DND-41 (cell line): Measurements from ENCODE around the gene ARHGAP30.

Experiments used
- ATAC-seq: fragments of 200-7000 bp; cut with Tn5 transposase; 3 replicates; pipeline ENCODE4 v1.9.1; 2021; ENCODE audit warnings: low read depth; ENCODE audit not compliant: insufficient read depth
- DNase-seq: peaks from one replicate; pipeline ENCODE4 v3.0.0-alpha.2; 2020
- H2AFZ ChIP-seq: 2 replicates; pipeline ENCODE4 v1.6.0; 2012; ENCODE audit warnings: low read depth, low read length
- H3K27ac ChIP-seq: 2 replicates; pipeline ENCODE4 v1.5.1; 2012; ENCODE audit warnings: low read length, inconsistent platforms
- H3K27me3 ChIP-seq: fragments of 200-600 bp; sonication (generic); 2 replicates; pipeline ENCODE4 v1.6.0; 2012; ENCODE audit warnings: low read length, mild to moderate bottlenecking, inconsistent platforms; ENCODE audit not compliant: insufficient read depth, poor library complexity
- H3K36me3 ChIP-seq: 2 replicates; pipeline ENCODE4 v1.5.1; 2012; ENCODE audit warnings: low read length, inconsistent platforms; ENCODE audit not compliant: insufficient read depth
- H3K4me1 ChIP-seq: 2 replicates; pipeline ENCODE4 v1.5.1; 2012; ENCODE audit warnings: mild to moderate bottlenecking, low read length; ENCODE audit not compliant: insufficient read depth
- H3K4me2 ChIP-seq: 2 replicates; pipeline ENCODE4 v1.6.0; 2012; ENCODE audit warnings: mild to moderate bottlenecking, moderate library complexity, low read length, inconsistent platforms; ENCODE audit not compliant: insufficient read depth
- H3K4me3 ChIP-seq, 2 experiments: fragments of 200-600 bp in 1 of 2; shearing (Covaris generic) in 1 of 2; 2 replicates each; pipeline ENCODE4 v1.5.1; 2012 to 2016; ENCODE audit warnings: inconsistent platforms in 2 of 2, low read length in 2 of 2, mild to moderate bottlenecking in 2 of 2, low read depth in 1 of 2, moderate library complexity in 1 of 2
- H3K79me2 ChIP-seq: 2 replicates; pipeline ENCODE4 v1.6.0; 2012; ENCODE audit warnings: low read length, inconsistent platforms; ENCODE audit not compliant: insufficient read depth
- H3K9ac ChIP-seq: 2 replicates; pipeline ENCODE4 v1.6.0; 2012; ENCODE audit warnings: low read depth, mild to moderate bottlenecking, inconsistent platforms, low read length, moderate library complexity
- H3K9me3 ChIP-seq: 2 replicates; pipeline ENCODE4 v1.5.1; 2012; ENCODE audit warnings: low read length, moderate library complexity, mild to moderate bottlenecking, inconsistent platforms; ENCODE audit not compliant: insufficient read depth, severe bottlenecking
- H4K20me1 ChIP-seq: 2 replicates; pipeline ENCODE4 v1.6.0; 2012; ENCODE audit warnings: low read length; ENCODE audit not compliant: insufficient read depth
- EZH2 ChIP-seq: IDR thresholded peaks from 3 replicates; pipeline ENCODE4 v1.6.1; 2012; ENCODE audit warnings: borderline replicate concordance, low read depth, mild to moderate bottlenecking, moderate library complexity, low read length, inconsistent platforms; ENCODE audit not compliant: severe bottlenecking
- TF ChIP-seq, protein P1 (sequence below): IDR thresholded peaks from 2 replicates; pipeline ENCODE4 v1.5.1; 2012; ENCODE audit warnings: borderline replicate concordance, low read length, moderate library complexity, mild to moderate bottlenecking; ENCODE audit not compliant: poor library complexity, severe bottlenecking; ENCODE audit errors: extremely low read depth

Gene ARHGAP30

DNA sequence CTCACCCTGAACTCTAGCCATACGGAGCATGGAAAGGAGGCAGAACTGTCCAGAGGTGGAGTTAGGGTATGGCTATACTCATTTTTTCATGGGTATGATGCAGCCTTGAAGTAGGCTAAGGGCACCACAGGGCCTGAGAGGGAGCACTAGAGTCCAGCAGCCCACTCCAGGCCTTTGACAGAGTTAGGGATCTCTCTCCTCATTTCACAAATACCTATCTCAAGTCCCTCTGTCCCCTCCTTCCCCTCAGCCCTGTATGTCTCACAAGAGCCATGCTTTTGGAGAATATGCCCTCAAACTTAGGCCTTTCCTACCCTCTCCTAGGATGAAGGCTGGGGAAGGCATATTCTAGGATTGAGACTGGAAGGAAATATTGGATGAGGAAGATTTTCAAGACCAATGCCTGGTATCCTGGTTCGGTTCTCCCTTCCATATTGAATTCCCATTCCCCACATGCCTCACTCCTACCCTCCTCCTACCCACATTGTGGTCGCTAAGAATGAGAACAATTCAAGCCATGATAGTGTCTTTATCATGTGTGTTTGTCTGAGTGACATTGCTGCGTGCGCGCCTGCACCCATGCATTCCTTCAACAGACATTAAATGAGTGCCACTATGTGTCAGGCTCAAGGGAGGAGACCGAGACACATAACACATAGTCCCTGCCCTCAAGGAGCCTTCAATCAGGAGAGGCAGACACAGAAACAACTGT is 22.3 kb upstream of the ARHGAP30 start:
- no peak overlapping the region for H3K4me3 ChIP-seq
- H3K79me2 ChIP-seq: no peaks in the 10 kb centered on the region
- no peak overlapping the region for H3K4me2 ChIP-seq
- H3K36me3 ChIP-seq: no peaks in the 10 kb centered on the region
- no peaks in the 10 kb centered on the region for H3K27me3 ChIP-seq
- H2AFZ ChIP-seq: no peak overlapping the region
- no peaks in the 10 kb centered on the region for H3K9me3 ChIP-seq
- no peak overlapping the region for H3K9ac ChIP-seq
- no peak for DNase-seq
- H3K4me1 ChIP-seq: peaks cover under 1% of the 10 kb centered on the region; the same call in 1 of the 2 replicates
- H4K20me1 ChIP-seq: no peaks in the 10 kb centered on the region
- no peak for TF ChIP-seq EZH2
- TF ChIP-seq, protein P1, sequence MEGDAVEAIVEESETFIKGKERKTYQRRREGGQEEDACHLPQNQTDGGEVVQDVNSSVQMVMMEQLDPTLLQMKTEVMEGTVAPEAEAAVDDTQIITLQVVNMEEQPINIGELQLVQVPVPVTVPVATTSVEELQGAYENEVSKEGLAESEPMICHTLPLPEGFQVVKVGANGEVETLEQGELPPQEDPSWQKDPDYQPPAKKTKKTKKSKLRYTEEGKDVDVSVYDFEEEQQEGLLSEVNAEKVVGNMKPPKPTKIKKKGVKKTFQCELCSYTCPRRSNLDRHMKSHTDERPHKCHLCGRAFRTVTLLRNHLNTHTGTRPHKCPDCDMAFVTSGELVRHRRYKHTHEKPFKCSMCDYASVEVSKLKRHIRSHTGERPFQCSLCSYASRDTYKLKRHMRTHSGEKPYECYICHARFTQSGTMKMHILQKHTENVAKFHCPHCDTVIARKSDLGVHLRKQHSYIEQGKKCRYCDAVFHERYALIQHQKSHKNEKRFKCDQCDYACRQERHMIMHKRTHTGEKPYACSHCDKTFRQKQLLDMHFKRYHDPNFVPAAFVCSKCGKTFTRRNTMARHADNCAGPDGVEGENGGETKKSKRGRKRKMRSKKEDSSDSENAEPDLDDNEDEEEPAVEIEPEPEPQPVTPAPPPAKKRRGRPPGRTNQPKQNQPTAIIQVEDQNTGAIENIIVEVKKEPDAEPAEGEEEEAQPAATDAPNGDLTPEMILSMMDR: no peak
- no peak for ATAC-seq
- no peak overlapping the region for H3K27ac ChIP-seq

DNA sequence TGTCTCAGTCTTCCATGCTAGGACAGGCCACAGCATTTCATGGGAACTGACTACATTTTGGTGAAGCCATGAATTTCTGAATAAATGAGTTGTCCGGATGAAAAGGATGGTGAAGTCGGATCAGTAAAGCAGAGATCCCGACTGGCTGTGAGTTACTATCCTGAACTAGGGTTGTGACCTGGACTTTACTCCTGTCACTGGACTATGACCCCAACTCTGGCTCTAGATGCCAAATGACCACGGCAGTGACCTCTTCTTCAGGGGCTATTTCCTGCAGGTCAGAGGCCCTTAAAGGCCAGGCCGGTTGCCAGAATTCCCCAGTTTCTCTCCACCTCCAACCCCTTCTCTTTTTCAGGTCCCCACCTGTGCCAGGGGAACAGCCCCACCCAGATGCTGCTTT is 21.4 kb upstream of the ARHGAP30 start:
- H3K4me1 ChIP-seq: no peaks in the 10 kb centered on the region
- no peaks in the 10 kb centered on the region for H3K27me3 ChIP-seq
- H3K4me2 ChIP-seq: no peak overlapping the region
- H3K9ac ChIP-seq: no peak overlapping the region
- H4K20me1 ChIP-seq: no peaks in the 10 kb centered on the region
- H3K27ac ChIP-seq: no peak overlapping the region
- no peak overlapping the region for H3K4me3 ChIP-seq
- H3K79me2 ChIP-seq: no peaks in the 10 kb centered on the region
- no peak overlapping the region for H2AFZ ChIP-seq
- H3K36me3 ChIP-seq: no peaks in the 10 kb centered on the region
- TF ChIP-seq EZH2: no peak
- TF ChIP-seq, protein P1: no peak
- no peak for DNase-seq
- no peak for ATAC-seq
- no peaks in the 10 kb centered on the region for H3K9me3 ChIP-seq

DNA sequence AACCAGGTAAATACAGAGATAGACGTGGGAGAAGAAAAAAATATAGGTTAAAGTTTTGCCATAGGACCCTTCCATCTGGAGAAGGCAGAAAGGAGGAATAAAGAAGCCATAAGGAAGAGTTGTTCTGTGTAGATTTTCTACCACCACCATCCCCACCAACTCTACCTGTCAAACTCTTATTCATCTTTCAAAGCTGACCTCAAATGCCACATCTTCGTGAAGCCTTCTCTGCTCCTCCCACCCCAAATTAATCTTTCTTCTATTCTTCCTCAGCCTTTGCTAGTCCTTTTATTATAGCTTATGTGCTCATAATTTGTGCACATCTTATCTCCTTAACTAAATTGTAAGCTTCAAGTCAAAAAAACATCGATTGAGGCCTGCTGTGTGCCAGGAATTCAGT is 20.9 kb upstream of the ARHGAP30 start:
- DNase-seq: no peak
- Histone ChIP-seq H3K27ac (no peak overlapping the region), H3K4me3 (no peak overlapping the region), H3K9me3 (no peaks in the 10 kb centered on the region), H3K9ac (no peak overlapping the region), H3K36me3 (no peaks in the 10 kb centered on the region), H4K20me1 (no peaks in the 10 kb centered on the region), H3K4me2 (no peak overlapping the region), H2AFZ (no peak overlapping the region), H3K27me3 (no peaks in the 10 kb centered on the region), H3K79me2 (no peaks in the 10 kb centered on the region), H3K4me1 (no peaks in the 10 kb centered on the region)
- no peak for ATAC-seq
- TF ChIP-seq, protein P1: no peak
- TF ChIP-seq EZH2: no peak

DNA sequence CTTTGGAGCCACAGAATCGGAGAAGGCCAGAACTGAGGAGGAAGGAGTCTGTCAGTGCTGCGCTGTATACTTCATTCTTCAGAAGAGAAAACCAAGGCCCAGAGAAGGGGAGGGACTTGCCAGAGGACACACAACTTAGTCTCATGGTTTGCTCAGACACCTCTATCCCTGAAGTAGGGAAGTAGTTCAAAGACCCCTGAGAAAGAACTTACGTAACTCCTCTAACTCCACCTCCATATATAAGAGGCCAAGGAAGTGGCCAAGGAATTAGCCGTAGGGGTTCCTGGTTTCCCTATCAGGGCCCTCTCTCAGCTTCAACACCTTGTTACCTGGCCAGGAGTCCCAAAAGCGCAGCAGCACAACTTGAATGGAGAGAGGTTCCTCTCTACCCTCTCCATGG is 20.2 kb upstream of the ARHGAP30 start:
- no peaks in the 10 kb centered on the region for H3K9me3 ChIP-seq
- H3K4me1 ChIP-seq: no peaks in the 10 kb centered on the region
- no peaks in the 10 kb centered on the region for H3K79me2 ChIP-seq
- no peak overlapping the region for H2AFZ ChIP-seq
- TF ChIP-seq, protein P1: no peak
- no peak for TF ChIP-seq EZH2
- H3K27ac ChIP-seq: no peak overlapping the region
- H3K36me3 ChIP-seq: no peaks in the 10 kb centered on the region
- H4K20me1 ChIP-seq: no peaks in the 10 kb centered on the region
- H3K27me3 ChIP-seq: no peaks in the 10 kb centered on the region
- H3K4me3 ChIP-seq: no peak overlapping the region
- no peak overlapping the region for H3K9ac ChIP-seq
- DNase-seq (no peak), ATAC-seq (no peak)
- H3K4me2 ChIP-seq: no peak overlapping the region
